Measurements from ENCODE around the gene ATPAF2.

The ATPAF2 gene

GRCh38 chr17:18040261-18040858 is 1.4 kb upstream of the ATPAF2 start:
- no peak for DNase-seq (ENCODE audit: low read depth)
- TF ChIP-seq CTCF (conservative IDR thresholded peaks at IDR 0.05; ENCODE audit: low read depth, low read length), result no peak
- peak overlapping the region; percentile 91 for H3K4me3 ChIP-seq (ENCODE audit: low read length)

GRCh38 chr17:18039535-18040260 is 730 bp upstream of the ATPAF2 start:
- peak overlapping the region; percentile 91 for H3K4me3 ChIP-seq (ENCODE audit: low read length)
- DNase-seq (ENCODE audit: low read depth), result no peak
- no peak for TF ChIP-seq CTCF (conservative IDR thresholded peaks at IDR 0.05; ENCODE audit: low read depth, low read length)

GRCh38 chr17:18038149-18038850 is 668 bp downstream of the ATPAF2 start:
- no peak for DNase-seq (ENCODE audit: low read depth)
- no peak for TF ChIP-seq CTCF (conservative IDR thresholded peaks at IDR 0.05; ENCODE audit: low read depth, low read length)
- peak overlapping the region; percentile 91 for H3K4me3 ChIP-seq (ENCODE audit: low read length)

GRCh38 chr17:18037486-18037885 is 1.5 kb downstream of the ATPAF2 start:
- TF ChIP-seq CTCF (conservative IDR thresholded peaks at IDR 0.05; ENCODE audit: low read depth, low read length), result no peak
- no peak for DNase-seq (ENCODE audit: low read depth)
- H3K4me3 ChIP-seq (ENCODE audit: low read length), result no peak overlapping the region

GRCh38 chr17:18035704-18036103 is 3.3 kb downstream of the ATPAF2 start:
- no peak for TF ChIP-seq CTCF (conservative IDR thresholded peaks at IDR 0.05; ENCODE audit: low read depth, low read length)
- H3K4me3 ChIP-seq (ENCODE audit: low read length), result no peak overlapping the region
- DNase-seq (ENCODE audit: low read depth), result no peak

GRCh38 chr17:18033442-18034099 is 5.4 kb downstream of the ATPAF2 start:
- no peak overlapping the region for H3K4me3 ChIP-seq (ENCODE audit: low read length)
- DNase-seq (ENCODE audit: low read depth), result peak; percentile 66
- peak; percentile 58 for TF ChIP-seq CTCF (conservative IDR thresholded peaks at IDR 0.05; ENCODE audit: low read depth, low read length)

Measured in retinal pigment epithelial cell (primary cell).